Liver (tissue), 9 donors: ENCODE data around the gene RARB. TPM values are rescaled to one million over a fixed set of nuclear protein-coding genes. Genes with fewer than 3 reads are reported as not detected.

Source experiments
- DNase-seq: peaks from one replicate; pipeline ENCODE4 v3.0.0-alpha.2; 2017; ENCODE audit warnings: low spot score
- H3K27ac ChIP-seq, 2 donors: one replicate each; pipeline ENCODE4 v1.7.0; 2013; ENCODE audit warnings: inconsistent platforms in 2 of 2, low read length in 2 of 2, control low read depth in 1 of 2, low read depth in 1 of 2, mild to moderate bottlenecking in 1 of 2
- H3K27me3 ChIP-seq, 4 donors: one replicate each; pipeline versions ENCODE4 v1.6.1 to v1.7.0; 2013; ENCODE audit warnings: low read length in 3 of 4, inconsistent platforms in 1 of 4, mild to moderate bottlenecking in 1 of 4, moderate library complexity in 1 of 4; ENCODE audit not compliant: control insufficient read depth in 4 of 4, insufficient read depth in 4 of 4
- H3K36me3 ChIP-seq, 4 donors: one replicate each; pipeline versions ENCODE4 v1.6.1 to v1.7.0; 2013; ENCODE audit warnings: low read length in 3 of 4, mild to moderate bottlenecking in 3 of 4, low read depth in 1 of 4, moderate library complexity in 1 of 4; ENCODE audit not compliant: control insufficient read depth in 4 of 4, insufficient read depth in 3 of 4
- H3K4me1 ChIP-seq, 4 donors: one replicate each; pipeline versions ENCODE4 v1.6.1 to v1.7.0; 2013; ENCODE audit warnings: low read length in 3 of 4, mild to moderate bottlenecking in 3 of 4, moderate library complexity in 1 of 4; ENCODE audit not compliant: control insufficient read depth in 4 of 4, insufficient read depth in 4 of 4
- H3K4me3 ChIP-seq, 3 donors: one replicate each; pipeline versions ENCODE4 v1.6.1 to v1.7.0; 2013; ENCODE audit warnings: low read length in 3 of 3, control low read depth in 1 of 3, low read depth in 1 of 3, mild to moderate bottlenecking in 1 of 3
- H3K9ac ChIP-seq, 2 donors: one replicate each; pipeline ENCODE4 v1.7.0; 2013; ENCODE audit warnings: low read length in 2 of 2, mild to moderate bottlenecking in 2 of 2, moderate library complexity in 2 of 2, control low read depth in 1 of 2, low read depth in 1 of 2
- H3K9me3 ChIP-seq, 4 donors: one replicate each; pipeline versions ENCODE4 v1.6.1 to v1.7.0; 2013; ENCODE audit warnings: low read length in 3 of 4; ENCODE audit not compliant: control insufficient read depth in 4 of 4
- EGR1 ChIP-seq, 2 donors: IDR thresholded peaks; 2 replicates each; pipeline ENCODE4 v1.6.1; 2016 to 2018; ENCODE audit warnings: antibody characterized with exemption in 2 of 2, low read depth in 2 of 2
- FOXA1 ChIP-seq: IDR thresholded peaks from 2 replicates; pipeline ENCODE4 v1.6.1; 2016; ENCODE audit warnings: antibody characterized with exemption
- FOXA2 ChIP-seq: IDR thresholded peaks from 2 replicates; pipeline ENCODE4 v1.6.1; 2016; ENCODE audit warnings: antibody characterized with exemption
- HNF4A ChIP-seq, 2 donors: conservative IDR thresholded peaks; 2 replicates each; pipeline ENCODE4 v1.6.1; 2016; ENCODE audit warnings: antibody characterized with exemption in 2 of 2, mild to moderate bottlenecking in 2 of 2
- HNF4G ChIP-seq: IDR thresholded peaks from 2 replicates; pipeline ENCODE4 v1.6.1; 2016; ENCODE audit warnings: antibody characterized with exemption
- JUND ChIP-seq, 2 donors: IDR thresholded peaks; 2 replicates each; pipeline ENCODE4 v1.6.1; 2016; ENCODE audit warnings: antibody characterized with exemption in 2 of 2
- NR2F2 ChIP-seq: IDR thresholded peaks from 2 replicates; pipeline ENCODE4 v1.6.1; 2016; ENCODE audit warnings: antibody characterized with exemption
- RAD21 ChIP-seq, 2 donors: IDR thresholded peaks; 2 replicates each; pipeline ENCODE4 v1.6.1; 2016; ENCODE audit warnings: antibody characterized with exemption in 2 of 2, mild to moderate bottlenecking in 2 of 2
- RXRA ChIP-seq, 2 donors: IDR thresholded peaks; 2 replicates each; pipeline ENCODE4 v1.6.1; 2017 to 2018; ENCODE audit warnings: antibody characterized with exemption in 2 of 2, mild to moderate bottlenecking in 1 of 2
- SP1 ChIP-seq: IDR thresholded peaks from 2 replicates; pipeline ENCODE4 v1.6.1; 2018; ENCODE audit warnings: antibody characterized with exemption, mild to moderate bottlenecking
- TAF1 ChIP-seq: conservative IDR thresholded peaks from 2 replicates; pipeline ENCODE4 v1.6.1; 2016; ENCODE audit warnings: antibody characterized with exemption, mild to moderate bottlenecking
- YY1 ChIP-seq: IDR thresholded peaks from 2 replicates; pipeline ENCODE4 v1.6.1; 2016; ENCODE audit warnings: antibody characterized with exemption, mild to moderate bottlenecking
- WGBS: extraction: QIAGEN DNeasy Blood & Tissue Kit; methylation state at CpG from one replicate; pipeline ENCODE4 v1.1.7; 2013; 5-methylcytosine and 5-hydroxymethylcytosine counted together
- polyA plus RNA-seq, 2 donors: library from polyadenylated mRNA; stranded (reverse) in 1 of 2; unstranded in 1 of 2; fragments of 200-250 nt in 1 of 2; fragments of >200 nt in 1 of 2; fragmentation: Nextera tagmentation in 1 of 2; extraction: Ambion mirVana in 1 of 2; gene quantifications; one replicate each; pipeline versions ENCODE4 v1.2.1 to v1.2.3, GENCODE V29; 2013 to 2015
- total RNA-seq, 2 donors: library from RNA; depleted of rRNA; stranded (reverse); fragments of >200 nt; gene quantifications; one replicate each; pipeline ENCODE4 v1.2.3, GENCODE V29; 2014
- TF ChIP-seq, protein P1 (sequence below): IDR thresholded peaks from 2 replicates; pipeline ENCODE4 v1.6.1; 2016; ENCODE audit warnings: antibody characterized with exemption
- TF ChIP-seq, protein P2 (sequence below): IDR thresholded peaks from 2 replicates; pipeline ENCODE4 v1.6.1; 2016; ENCODE audit warnings: antibody characterized with exemption
- TF ChIP-seq, protein P3 (sequence below): IDR thresholded peaks from 2 replicates; pipeline ENCODE4 v1.6.1; 2016; ENCODE audit warnings: antibody characterized with exemption, mild to moderate bottlenecking
- TF ChIP-seq, protein P4 (sequence below): IDR thresholded peaks from 2 replicates; pipeline ENCODE4 v1.6.1; 2016; ENCODE audit warnings: antibody characterized with exemption
- TF ChIP-seq, protein P5 (sequence below): fragments of 150-350 bp; IDR thresholded peaks from 2 replicates; pipeline ENCODE4 v1.5.1; 2017; ENCODE audit warnings: improper control_type of control experiment, low read depth, low read length; ENCODE audit not compliant: missing input control
- donor health status: healthy.
- donor health status: healthy.
- donor health status: healthy.
- donor health status: healthy.
- donor health status: healthy.

RARB gene
- total and polyA plus RNA-seq, 4 donors: 2.1 to 3.3 (median 2.3) TPM

DNA sequence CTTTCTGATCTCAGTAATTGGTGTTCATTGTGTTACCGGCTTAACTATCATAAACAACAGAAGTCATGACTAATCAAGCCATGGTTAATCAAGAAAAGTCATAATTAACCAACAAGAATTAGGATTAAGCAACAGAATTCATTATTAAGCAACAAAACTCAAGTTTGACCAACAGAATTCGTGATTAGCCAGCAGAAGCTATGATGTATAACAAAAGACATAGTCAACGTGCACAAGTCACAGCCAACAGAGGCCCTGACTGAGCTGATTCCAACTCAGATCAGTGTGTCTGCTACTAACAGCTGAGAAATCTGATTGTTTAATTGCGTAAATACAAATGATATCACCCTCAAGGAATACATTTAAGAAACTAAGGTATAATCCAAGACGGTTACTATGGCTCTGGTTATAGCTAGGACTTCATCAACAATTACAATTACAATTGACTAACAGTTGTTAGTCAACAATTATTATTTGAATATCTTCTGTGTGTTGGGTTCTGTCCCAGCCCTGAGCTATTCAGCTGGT lies 67.7 kb downstream of the RARB start:
- Histone ChIP-seq H3K27me3 (no peaks in the 10 kb centered on the region), H3K9me3 (peaks cover 8 to 38% (median 17%) of the 10 kb centered on the region in 4 donors), H3K36me3 (peaks cover 0 to 2% (median under 1%) of the 10 kb centered on the region in 4 donors), H3K9ac (no peak overlapping the region), H3K4me1 (no peaks in the 10 kb centered on the region), H3K27ac (no peak overlapping the region), H3K4me3 (no peak overlapping the region)
- TF ChIP-seq HNF4G (no peak), FOXA1 (no peak), EGR1 (IDR thresholded peaks at IDR 0.05; ENCODE audit: low read depth in 2 of 2) (no peak), JUND (IDR thresholded peaks at IDR 0.05) (no peak), HNF4A (conservative IDR thresholded peaks at IDR 0.05) (no peak), RXRA (IDR thresholded peaks at IDR 0.05) (no peak), TAF1 (no peak)
- TF ChIP-seq, protein P1, sequence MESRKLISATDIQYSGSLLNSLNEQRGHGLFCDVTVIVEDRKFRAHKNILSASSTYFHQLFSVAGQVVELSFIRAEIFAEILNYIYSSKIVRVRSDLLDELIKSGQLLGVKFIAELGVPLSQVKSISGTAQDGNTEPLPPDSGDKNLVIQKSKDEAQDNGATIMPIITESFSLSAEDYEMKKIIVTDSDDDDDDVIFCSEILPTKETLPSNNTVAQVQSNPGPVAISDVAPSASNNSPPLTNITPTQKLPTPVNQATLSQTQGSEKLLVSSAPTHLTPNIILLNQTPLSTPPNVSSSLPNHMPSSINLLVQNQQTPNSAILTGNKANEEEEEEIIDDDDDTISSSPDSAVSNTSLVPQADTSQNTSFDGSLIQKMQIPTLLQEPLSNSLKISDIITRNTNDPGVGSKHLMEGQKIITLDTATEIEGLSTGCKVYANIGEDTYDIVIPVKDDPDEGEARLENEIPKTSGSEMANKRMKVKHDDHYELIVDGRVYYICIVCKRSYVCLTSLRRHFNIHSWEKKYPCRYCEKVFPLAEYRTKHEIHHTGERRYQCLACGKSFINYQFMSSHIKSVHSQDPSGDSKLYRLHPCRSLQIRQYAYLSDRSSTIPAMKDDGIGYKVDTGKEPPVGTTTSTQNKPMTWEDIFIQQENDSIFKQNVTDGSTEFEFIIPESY: no peak
- TF ChIP-seq, protein P2, sequence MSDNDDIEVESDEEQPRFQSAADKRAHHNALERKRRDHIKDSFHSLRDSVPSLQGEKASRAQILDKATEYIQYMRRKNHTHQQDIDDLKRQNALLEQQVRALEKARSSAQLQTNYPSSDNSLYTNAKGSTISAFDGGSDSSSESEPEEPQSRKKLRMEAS: no peak
- TF ChIP-seq, protein P3, sequence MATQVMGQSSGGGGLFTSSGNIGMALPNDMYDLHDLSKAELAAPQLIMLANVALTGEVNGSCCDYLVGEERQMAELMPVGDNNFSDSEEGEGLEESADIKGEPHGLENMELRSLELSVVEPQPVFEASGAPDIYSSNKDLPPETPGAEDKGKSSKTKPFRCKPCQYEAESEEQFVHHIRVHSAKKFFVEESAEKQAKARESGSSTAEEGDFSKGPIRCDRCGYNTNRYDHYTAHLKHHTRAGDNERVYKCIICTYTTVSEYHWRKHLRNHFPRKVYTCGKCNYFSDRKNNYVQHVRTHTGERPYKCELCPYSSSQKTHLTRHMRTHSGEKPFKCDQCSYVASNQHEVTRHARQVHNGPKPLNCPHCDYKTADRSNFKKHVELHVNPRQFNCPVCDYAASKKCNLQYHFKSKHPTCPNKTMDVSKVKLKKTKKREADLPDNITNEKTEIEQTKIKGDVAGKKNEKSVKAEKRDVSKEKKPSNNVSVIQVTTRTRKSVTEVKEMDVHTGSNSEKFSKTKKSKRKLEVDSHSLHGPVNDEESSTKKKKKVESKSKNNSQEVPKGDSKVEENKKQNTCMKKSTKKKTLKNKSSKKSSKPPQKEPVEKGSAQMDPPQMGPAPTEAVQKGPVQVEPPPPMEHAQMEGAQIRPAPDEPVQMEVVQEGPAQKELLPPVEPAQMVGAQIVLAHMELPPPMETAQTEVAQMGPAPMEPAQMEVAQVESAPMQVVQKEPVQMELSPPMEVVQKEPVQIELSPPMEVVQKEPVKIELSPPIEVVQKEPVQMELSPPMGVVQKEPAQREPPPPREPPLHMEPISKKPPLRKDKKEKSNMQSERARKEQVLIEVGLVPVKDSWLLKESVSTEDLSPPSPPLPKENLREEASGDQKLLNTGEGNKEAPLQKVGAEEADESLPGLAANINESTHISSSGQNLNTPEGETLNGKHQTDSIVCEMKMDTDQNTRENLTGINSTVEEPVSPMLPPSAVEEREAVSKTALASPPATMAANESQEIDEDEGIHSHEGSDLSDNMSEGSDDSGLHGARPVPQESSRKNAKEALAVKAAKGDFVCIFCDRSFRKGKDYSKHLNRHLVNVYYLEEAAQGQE: no peak
- no peak for DNase-seq
- 95% methylated on average over 5 of the region's 5 CpGs for WGBS

DNA sequence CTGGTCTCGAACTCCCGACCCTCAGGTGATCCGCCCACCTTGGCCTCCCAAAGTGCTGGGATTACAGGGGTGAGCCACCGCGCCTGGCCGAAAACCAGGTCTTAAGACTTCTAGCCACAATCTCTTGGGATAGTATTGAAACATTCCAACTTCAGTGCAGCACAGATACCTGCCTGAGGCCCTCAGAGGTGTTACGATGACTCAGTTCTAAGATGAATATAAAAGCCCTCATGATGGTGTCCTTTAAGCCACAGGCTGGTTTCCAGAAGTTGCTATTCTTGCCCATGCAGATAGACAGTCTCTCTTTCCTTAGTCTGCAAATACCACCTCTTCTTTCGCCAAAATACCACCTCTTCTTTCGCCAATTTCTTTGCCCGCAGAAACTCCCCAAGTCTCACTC lies 69.0 kb downstream of the RARB start:
- Histone ChIP-seq H3K4me3 (no peak overlapping the region), H3K9ac (no peak overlapping the region), H3K27me3 (no peaks in the 10 kb centered on the region), H3K4me1 (no peaks in the 10 kb centered on the region), H3K36me3 (peaks cover 0 to 6% (median 0%) of the 10 kb centered on the region in 4 donors), H3K9me3 (peaks cover 8 to 34% (median 17%) of the 10 kb centered on the region in 4 donors), H3K27ac (no peak overlapping the region)
- TF ChIP-seq RXRA (IDR thresholded peaks at IDR 0.05) (no peak), NR2F2 (no peak), HNF4A (conservative IDR thresholded peaks at IDR 0.05) (no peak), TAF1 (no peak), FOXA1 (no peak), JUND (IDR thresholded peaks at IDR 0.05) (no peak), EGR1 (IDR thresholded peaks at IDR 0.05; ENCODE audit: low read depth in 2 of 2) (no peak), FOXA2 (no peak), SP1 (no peak), YY1 (no peak), HNF4G (no peak), RAD21 (IDR thresholded peaks at IDR 0.05) (no peak)
- TF ChIP-seq, protein P2: no peak
- TF ChIP-seq, protein P3: no peak
- TF ChIP-seq, protein P4, sequence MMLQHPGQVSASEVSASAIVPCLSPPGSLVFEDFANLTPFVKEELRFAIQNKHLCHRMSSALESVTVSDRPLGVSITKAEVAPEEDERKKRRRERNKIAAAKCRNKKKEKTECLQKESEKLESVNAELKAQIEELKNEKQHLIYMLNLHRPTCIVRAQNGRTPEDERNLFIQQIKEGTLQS: no peak
- TF ChIP-seq, protein P5, sequence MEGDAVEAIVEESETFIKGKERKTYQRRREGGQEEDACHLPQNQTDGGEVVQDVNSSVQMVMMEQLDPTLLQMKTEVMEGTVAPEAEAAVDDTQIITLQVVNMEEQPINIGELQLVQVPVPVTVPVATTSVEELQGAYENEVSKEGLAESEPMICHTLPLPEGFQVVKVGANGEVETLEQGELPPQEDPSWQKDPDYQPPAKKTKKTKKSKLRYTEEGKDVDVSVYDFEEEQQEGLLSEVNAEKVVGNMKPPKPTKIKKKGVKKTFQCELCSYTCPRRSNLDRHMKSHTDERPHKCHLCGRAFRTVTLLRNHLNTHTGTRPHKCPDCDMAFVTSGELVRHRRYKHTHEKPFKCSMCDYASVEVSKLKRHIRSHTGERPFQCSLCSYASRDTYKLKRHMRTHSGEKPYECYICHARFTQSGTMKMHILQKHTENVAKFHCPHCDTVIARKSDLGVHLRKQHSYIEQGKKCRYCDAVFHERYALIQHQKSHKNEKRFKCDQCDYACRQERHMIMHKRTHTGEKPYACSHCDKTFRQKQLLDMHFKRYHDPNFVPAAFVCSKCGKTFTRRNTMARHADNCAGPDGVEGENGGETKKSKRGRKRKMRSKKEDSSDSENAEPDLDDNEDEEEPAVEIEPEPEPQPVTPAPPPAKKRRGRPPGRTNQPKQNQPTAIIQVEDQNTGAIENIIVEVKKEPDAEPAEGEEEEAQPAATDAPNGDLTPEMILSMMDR: no peak
- DNase-seq: no peak
- WGBS: 97% methylated on average over 10 of the region's 10 CpGs
